ENCODE data around the gene CFAP100.

- TF ChIP-seq POLR2AphosphoS5 (IDR thresholded peaks at IDR 0.05; ENCODE audit: borderline replicate concordance, low read depth, low read length), result no peak
- no peak for TF ChIP-seq EZH2 (IDR thresholded peaks at IDR 0.05)
Observed at GRCh38 chr3:126402178-126402577, 7.5 kb downstream of the CFAP100 start.

Measured in SK-N-MC (cell line).